Choroid plexus epithelial cell (primary cell): Measurements from ENCODE around the gene COL18A1.
A peak's percentile ranks its signal among the peaks of the same experiment; 100 is the strongest.

ENCODE experiments used
- DNase-seq: peaks from one replicate; pipeline ENCODE4 v3.0.0-alpha.2; 2010; ENCODE audit warnings: low read depth
- H3K4me3 ChIP-seq: 2 replicates; pipeline ENCODE4 v1.5.1; 2011; ENCODE audit warnings: low read depth, mild to moderate bottlenecking, control low read depth, low read length, moderate library complexity
- CTCF ChIP-seq: conservative IDR thresholded peaks from 2 replicates; pipeline ENCODE4 v1.5.1; 2011; ENCODE audit warnings: low read depth, mild to moderate bottlenecking, control low read depth, inconsistent platforms, low read length, moderate library complexity

Gene COL18A1

GRCh38 chr21:45470087-45470515 is 65.1 kb downstream of the COL18A1 start:
- peak; percentile 31 for DNase-seq
- no peak overlapping the region for H3K4me3 ChIP-seq
- no peak for TF ChIP-seq CTCF

GRCh38 chr21:45470773-45471524 is 66.0 kb downstream of the COL18A1 start:
- peak overlapping the region; percentile 25 for H3K4me3 ChIP-seq
- peak; percentile 94 for DNase-seq
- no peak for TF ChIP-seq CTCF

GRCh38 chr21:45471525-45472221 is 66.7 kb downstream of the COL18A1 start:
- no peak for TF ChIP-seq CTCF
- peak overlapping the region; percentile 25 for H3K4me3 ChIP-seq
- DNase-seq: peak; percentile 81

GRCh38 chr21:45472445-45473365 is 67.7 kb downstream of the COL18A1 start:
- DNase-seq: no peak
- TF ChIP-seq CTCF: no peak
- no peak overlapping the region for H3K4me3 ChIP-seq

- peak; percentile 25 for DNase-seq
- TF ChIP-seq CTCF: peak; percentile 16
These were observed 68.7 kb downstream of the COL18A1 start for GRCh38 chr21:45473496-45474322.

GRCh38 chr21:45474323-45474950 is 69.5 kb downstream of the COL18A1 start:
- H3K4me3 ChIP-seq: no peak overlapping the region
- no peak for TF ChIP-seq CTCF
- DNase-seq: no peak

More at GRCh38 chr21:45473496-45474322, 68.7 kb downstream of the COL18A1 start:
- H3K4me3 ChIP-seq: no peak overlapping the region
